Non-pigmented ciliary epithelial cell (primary cell): ENCODE results near the gene CACNA1A.
"Not testable (repeated sequence)": the region's sequence is repeated elsewhere in the genome, so short reads cannot be mapped to it uniquely, and the experiment has no call there.

Experiments used
- DNase-seq: peaks from one replicate; pipeline ENCODE4 v3.0.0-alpha.2; 2010; ENCODE audit warnings: low read depth

CACNA1A gene

DNA sequence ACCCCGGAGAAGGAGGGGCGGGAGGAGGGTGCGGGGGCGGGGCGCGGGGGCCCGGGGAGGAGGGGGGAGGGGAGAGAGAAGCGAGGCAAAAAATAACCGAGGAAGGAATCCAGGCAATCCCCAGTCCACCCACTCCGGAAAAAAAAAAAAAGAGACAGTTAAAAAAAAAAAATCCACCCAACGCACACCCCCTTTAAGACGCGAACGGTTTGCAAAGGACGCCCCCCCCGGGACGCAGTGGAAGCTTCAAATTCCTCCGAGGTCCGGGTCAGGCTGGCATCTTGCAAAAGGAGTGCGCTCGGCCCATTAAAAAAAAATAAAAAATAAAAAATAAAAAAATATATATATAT is at the start of gene CACNA1A:
Gene CACNA1A, minus strand, starts transcription at position 9 of the 350 bp plus-strand sequence. CDS start 255 bp downstream, outside the sequence.
- DNase-seq, result no peak

DNA sequence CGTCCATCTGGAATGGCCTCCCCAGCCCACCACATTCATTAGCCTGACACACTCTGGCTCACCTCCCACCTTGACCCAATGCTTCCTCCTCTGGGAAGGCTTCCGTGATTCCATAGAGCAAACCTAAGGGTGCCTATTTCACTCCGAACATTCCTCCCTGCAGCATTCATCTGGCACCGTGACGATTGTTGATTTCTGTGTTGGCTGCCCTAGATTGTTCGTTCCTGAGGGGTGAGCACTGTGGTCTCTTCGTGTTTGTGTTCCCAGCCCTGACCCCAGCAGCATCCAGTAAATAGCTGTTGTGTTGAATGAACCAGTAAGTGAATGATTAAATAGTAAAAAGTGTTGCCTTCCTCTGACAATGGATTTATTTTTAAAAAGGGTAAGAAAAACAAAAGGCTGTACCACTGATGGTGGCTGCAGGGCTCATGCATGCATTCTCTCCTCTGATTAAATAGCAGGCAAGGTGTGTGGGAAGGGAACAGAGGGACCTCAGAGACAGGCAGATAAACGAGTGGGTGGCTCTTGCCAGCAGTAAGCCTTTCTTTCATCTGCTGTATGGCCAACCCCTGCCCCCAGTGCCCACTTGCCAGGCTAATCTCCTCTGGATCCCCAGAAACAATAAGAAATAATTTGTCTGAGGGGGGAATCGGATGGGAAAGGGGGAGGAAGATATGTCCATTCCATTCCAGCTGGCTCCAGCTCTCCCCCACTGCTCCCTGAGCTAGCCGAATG is 48.4 kb upstream of the CACNA1A start:
- DNase-seq, result no peak

DNA sequence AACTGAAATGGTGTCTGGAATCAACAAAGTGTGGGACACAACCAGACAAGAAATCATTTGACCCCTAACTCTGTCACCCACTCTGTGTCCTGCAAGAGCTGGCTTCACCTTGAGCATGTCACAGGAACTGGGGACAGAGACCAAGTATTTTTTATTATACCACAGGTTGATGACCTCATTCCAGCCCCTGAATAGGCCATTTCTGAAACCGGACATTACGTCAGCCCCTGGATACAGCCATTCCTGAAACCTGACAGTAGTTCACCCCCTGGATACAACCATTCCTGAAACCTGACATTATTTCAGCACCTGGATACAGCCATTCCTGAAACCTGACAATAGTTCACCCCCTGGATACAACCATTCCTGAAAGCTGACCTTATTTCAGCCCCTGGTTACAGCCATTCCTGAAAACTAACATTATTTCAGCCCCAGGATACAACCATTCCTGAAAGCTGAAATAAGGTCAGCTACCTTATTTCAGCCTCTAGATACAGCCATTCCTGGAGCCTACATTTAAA is 47.7 kb upstream of the CACNA1A start:
- no peak for DNase-seq

DNA sequence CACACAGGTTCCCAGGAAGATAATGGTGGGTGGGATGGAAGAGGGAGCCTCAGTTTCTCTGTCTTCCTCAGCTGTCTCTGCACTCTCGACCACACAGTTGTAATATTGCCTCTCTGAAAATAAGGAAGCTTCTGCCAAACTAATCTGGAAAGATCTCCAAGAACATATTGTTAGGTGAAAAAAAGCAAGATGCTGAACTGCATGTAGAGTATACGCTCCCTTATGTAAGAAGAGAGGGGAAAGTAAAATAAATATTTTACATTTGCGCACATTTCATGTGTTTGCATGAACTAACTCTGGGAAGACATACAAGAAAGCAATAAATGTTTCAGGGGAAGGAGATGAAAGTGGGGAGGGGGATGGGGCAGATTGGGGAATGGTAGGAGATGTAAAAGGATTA is 41.9 kb upstream of the CACNA1A start:
- no peak for DNase-seq

DNA sequence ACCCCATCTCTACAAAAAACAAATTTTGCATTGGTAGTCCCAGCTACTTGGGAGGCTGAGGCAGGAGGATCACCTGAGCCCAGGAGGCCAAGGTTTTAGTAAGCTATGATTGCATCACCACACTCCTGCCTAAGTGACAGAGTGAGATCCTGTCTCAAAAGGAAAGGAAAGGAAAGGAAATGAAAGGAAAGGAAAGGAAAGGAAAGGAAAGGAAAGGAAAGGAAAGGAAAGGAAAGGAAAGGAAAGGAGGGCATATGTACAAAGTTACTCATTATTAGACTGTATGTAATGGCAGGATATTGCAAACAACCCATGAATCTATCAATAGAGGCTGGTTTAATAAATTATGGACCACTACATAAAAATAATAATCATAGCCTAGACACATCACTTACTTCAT is 40.8 kb upstream of the CACNA1A start:
- DNase-seq, result no peak

DNA sequence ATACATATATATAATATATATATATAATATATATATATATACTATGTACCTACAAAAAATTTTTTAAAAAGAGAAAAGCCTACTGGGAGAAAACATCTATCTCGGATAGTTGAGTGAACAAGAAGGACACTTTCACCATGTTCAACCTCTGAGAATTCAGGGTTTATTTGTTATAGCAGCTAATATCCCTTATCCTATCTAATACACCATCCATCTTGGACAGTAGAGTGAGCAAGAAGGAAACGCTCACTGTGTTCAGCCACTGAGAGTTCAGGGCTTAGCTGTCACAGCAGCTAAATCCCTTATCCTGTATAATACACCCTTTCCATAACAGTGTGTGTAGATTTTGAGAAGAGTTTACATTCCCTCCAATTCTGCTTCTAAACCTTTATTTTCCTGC is 38.1 kb upstream of the CACNA1A start:
- no peak for DNase-seq

DNA sequence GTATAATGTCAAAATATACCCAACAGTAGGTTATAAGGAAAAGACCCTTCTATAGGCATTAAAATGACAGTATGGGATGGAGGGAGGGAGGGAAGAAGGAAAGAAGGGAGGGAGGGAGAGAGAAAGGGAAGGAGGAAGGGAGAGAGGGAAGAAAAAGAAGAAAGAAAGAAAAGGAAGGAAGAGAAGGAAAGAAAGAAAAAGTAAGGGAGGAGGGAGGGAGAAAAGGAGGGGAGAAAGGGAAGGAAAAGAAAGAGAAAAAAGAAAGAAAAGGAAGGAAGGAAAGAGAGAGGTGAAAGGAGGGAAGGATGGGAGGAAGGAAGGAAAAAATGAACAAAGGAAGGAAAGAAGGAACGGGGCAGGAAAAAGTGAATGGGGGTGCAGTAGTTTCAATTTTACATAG is 35.3 kb upstream of the CACNA1A start:
- DNase-seq, result no peak

DNA sequence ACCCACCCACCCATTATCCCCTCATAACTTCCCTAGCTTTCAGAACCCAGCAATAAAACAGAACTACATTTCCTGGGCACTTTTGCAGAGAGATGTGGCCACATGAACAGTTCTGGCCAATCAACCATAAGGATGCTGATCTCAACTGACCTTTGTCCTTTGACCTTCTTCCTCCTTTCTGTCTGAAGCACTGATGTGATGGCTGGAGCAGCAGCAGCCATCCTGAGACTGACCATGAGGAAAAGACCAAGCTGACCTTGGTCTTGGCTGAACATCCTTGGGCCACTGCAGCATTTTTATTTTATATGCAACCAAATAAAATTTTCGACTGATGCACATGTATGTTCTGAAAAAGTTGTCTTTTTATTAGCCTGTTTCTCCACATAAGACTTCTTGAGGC is 33.1 kb upstream of the CACNA1A start:
- DNase-seq, result no peak

DNA sequence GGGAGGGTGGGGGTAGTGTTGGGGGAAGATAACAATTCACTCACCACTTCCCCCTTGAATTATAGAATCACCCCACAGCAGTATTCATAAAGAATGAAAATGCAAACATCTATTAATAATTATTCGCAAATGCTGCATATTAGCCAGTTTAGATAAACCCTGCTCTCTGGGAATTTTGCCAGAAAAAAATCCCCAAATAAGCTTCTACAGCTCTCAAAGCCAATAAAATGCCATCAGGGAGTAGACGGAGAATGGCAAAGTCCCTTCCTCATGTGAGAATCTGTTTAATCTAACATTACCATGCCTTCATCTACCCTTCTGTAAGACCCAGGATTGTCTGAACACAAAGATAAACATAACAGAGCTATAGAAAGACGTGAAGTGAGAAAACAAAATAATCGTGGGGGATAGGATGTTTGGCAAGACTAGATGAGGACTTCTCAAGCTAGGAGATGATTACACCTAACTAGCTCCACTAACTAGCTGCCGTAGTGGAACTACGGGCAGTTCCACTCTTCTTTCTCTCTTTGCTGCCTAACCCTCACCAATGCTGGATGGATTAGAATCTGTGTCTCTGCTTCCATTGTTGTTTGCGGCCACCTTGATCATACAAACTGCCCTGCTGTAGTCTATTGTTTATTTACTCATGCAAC is 32.4 kb upstream of the CACNA1A start:
- no peak for DNase-seq

DNA sequence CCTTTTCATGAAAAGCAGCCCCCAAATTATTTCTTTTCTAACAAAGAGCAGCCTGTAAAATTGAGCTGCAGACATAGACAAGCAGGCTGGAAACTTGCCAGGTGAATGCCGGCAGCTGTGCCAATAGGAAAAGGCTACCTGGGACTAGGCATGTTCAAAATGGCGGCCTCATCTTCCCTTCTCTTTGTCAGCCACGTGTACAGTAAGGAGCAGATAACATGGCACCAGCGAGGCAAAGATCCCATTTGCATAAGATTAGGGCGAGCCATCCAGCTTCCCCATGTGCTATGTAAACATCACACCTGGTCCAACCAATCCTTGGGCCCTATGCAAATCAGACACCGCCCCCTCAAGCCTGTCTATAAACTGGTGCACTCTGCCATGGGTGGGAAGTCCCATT is 31.2 kb upstream of the CACNA1A start:
- DNase-seq, result no peak

DNA sequence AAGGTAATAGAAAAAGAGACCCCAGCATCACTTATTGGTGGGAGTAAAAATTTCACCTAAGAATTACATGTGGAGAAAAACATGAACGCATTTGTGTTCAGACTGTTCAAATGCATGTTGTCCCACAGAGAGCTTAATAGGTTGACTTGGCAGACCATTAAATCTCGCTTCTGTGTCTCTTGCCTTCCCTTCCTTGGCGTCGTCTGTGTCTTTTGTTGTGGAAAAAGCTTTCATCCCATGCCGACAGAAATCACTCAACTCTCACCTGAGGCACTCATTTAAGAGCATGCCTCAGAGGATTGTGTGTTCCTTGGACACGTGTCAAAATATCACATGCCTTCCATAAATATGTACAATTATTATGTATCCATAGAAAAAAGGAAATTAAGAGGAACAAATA is 24.4 kb upstream of the CACNA1A start:
- DNase-seq, result no peak

DNA sequence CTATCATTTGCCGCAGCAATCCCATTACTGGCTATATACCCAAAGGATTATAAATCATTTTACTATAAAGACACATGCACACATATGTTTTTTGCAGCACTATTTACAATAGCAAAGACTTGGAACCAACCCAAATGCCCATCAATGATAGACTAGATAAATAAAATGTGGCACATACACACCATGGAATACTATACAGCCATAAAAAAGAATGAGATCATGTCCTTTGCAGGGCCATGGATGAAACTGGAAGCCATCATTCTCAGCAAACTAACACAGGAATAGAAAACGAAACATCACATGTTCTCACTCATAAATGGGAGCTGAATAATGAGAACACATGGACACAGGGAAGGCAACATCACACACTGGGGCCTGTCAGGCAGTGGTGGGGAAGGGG is 23.4 kb upstream of the CACNA1A start:
- not testable (repeated sequence) for DNase-seq

DNA sequence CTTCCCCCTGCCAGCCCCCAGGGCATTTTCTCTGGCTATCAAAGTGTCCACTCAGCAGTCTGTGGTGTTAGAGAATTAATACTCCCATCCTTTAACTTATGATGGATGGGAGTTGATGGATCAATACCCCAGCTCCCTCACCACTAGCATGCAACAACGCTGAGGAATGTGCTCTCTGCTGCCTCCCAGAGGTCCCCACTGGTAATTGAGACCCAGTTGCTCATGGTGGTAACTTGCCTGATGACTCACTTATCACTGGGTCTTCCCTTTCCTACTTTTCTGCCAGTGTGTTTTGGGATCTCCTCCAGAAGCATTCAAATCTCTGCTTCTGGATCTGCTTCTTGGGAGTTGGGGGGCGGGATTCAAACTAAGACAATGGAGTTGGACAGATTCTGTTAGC is 20.3 kb upstream of the CACNA1A start:
- DNase-seq, result no peak

DNA sequence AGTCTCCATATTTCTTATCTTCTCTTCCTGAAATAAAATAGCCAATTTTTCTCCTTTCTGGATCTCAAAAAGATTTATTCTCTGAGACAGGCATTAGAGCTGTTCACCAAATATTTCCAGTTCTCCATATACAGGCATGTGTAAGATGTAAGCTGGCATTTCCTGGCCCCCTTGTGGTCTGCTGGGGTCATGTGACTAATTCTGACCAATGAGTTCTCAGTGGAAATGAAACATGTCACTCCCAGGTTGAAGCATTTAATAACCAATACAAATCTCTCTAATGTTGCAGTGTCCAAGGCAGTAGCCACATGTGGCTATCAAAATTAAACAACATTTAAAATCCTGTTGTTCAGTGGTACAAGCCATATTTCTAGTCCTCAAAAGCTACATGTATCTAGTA is 14.8 kb upstream of the CACNA1A start:
- DNase-seq, result no peak

DNA sequence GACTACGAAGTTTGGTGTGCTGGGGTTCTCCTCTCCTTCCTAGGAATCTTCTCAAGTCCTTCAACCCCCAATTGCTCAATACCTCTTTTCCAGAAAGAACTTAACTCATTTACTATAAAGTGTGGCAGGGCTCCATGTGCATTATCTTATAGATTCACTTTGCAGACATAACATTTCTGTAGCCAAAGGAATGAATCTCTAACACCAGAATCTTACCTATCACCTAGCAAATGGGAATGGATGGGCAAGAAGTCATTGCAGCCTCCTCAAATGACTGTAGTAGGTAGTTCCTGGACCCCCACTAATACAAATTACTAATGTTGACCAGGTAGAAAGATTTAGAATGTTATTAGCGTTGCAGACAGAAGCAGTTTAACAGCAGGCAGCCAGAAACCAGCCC is 5.7 kb upstream of the CACNA1A start:
- DNase-seq, result no peak

DNA sequence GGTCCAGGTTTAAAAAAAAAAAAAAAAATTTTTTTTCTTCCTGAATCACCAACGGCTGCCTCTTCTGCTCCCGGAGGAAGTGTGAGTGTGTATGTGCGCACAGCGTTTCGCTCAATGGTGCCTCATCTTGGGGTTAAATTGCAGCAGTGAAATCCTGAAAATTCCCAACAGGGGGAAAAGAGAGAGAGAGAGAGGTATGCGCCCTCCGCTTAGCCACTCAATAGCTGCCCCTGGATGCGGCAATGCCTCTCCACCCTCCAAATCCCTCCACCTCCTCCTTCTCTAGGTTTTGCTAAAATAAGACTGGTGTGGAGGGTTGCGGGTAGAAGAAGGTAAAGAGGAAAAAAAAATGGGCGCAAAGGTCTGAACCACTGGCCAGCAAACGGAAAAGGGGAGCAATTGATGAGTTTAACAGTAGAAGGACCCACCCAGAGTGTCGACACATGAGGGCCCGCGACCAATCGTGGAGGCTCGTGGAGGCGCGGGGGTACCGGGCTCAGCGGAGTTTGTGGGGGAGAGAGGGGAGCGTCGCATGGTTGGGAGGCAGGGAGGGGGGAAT is 853 bp upstream of the CACNA1A start:
- no peak for DNase-seq

DNA sequence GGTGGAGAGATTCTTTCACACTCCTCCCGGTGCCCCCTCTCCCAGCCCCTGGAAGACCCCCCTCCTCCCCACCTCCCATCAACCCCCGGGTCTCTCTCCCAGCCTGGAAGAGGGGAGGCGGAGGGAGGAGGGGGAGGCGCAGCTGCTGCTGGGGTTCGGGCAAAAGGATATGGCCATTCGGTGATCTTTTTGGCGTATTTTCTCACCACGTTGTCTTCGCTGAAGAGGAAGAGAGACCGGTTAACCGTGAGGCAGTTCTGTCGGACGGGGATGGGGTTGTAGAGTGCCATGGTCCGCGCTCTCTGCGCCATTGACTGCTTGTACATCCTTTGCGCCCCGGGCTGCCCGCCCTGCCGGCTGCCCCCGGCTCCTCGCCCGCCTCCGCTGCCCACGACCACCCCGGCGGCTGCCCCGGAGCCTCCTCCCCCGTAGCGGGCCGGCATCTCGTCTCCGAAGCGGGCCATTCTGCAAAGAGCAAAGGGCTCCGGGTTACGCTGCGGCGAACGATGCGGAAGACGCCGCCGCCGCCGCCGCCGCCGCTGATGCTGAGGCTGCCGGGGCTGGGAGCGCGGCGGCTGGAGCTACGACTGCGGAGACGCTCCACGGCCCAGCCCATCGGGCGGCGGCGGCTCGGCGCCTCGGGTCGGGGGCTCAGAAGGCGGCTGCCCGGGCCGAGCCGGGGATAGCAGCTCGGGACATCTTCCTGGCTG is 363 bp downstream of the CACNA1A start:
- DNase-seq, result no peak

DNA sequence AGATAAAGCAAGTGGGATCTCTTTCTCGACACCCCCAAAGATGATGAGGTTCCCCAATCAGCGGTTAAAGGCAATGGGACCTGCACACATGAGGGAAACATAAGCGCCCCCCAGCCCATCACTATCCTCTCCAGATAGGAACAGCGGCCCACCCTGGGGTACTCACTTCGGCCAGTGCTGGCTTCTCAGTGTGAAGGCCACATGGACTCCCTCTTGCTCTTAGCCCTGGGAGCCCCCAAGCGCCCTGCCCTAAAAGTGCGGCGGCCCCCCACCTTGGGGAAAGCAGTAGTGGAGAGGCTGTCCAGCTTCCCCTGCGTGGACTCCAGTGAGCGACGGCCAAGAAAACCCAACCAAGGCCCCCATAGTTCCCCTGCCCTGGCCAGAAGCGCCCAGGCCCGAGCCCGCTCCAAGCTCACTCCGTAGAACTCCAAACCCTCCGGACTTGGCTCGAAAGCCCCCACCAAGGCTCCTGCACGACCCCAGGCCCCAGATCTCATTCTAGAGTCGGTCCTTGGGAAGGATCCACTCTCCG is 1.0 kb downstream of the CACNA1A start:
- no peak for DNase-seq

DNA sequence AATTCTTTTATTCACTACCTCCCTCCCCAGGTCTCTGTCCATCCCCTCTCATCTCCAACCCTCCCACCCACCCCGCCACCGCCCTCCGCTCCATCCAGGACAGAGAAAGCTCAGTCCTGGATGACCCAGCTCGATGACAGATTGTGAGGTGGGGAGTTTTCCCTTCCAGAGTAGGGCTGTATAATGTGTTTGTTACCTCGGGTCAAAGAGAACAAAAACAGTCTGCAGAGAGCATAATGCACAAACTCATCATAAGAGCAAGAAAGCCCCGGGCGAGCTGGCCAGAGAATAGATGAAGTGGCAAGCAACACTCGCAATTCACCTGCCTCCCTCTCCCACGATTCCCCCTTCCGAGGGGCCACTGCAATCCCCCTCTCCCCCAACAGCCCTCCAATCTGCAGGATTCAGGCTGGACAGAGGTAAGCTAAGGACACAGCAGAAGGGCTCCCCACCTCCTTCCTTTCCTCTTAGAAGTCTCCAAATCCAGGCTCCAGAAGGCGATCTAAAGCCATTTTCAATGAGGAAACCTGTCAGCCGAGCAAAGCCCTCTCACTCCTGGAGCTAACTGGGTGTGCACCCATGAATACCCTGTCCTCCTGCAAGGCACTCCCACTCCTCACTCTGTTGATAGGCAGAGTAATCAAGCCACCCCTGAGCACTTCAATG is 2.6 kb downstream of the CACNA1A start:
- DNase-seq, result no peak

DNA sequence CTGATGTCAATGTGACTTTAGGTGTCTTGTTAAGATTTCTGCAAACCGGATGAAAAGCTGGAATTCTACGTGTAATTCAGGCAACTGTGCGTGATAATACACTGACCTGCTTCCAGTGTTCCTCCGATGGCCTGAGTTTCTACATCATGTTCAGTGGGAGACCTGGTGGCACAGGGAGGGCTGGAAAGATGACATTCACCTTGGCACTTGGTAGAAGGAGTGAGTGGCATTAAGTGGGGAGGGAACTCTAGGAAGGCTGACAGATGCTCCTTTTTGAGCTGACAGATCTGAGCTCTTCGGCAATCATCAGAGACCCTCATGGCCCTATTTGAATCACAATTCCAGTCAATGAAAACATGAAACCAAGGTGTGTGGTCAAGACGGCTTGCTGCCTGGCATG is 4.0 kb downstream of the CACNA1A start:
- no peak for DNase-seq

DNA sequence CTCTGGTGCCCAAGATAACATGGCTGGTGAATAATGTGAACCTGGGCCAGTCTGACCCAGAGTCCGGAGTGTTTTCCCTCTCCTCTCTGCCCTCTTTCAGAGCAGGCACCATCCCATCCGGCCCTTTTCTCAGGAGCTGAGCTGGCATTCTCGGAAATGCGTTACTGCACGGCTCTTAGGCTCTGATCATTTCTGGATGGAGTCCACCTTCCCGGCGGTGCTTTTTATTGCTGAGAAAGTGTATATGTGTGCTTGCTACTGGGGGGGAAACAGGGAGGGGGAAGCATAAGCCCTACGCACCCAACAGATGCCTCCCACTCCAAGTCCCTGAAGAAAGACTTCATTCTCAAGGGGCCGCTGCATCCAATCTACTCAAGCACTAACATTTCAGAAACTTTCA is 6.6 kb downstream of the CACNA1A start:
- DNase-seq, result no peak
